ENCODE data around the gene SFXN5. TPM values are rescaled to one million over a fixed set of nuclear protein-coding genes. Genes with fewer than 3 reads are reported as not detected.

Gene SFXN5
- polyA plus RNA-seq, 1 donor (not counting 4 experiments of a cell fraction or from before 2014, with no cell fraction given), result 6.3 TPM

- TF ChIP-seq EZH2 (IDR thresholded peaks at IDR 0.05; ENCODE audit: low read length) (peak; percentile 45), CTCF (optimal IDR thresholded peaks at IDR 0.05 in 1 of 3, IDR thresholded peaks at IDR 0.05 in 1 of 3, conservative IDR thresholded peaks at IDR 0.05 in 1 of 3; ENCODE audit: extremely low read depth in 1 of 3, insufficient read depth in 2 of 3, low read length in 3 of 3) (no peak)
- no peaks in the 10 kb centered on the region for H3K9me1 ChIP-seq (ENCODE audit: control insufficient read depth, extremely low read depth, insufficient read depth, low read length)
- DNase-seq (ENCODE audit: low read depth, low spot score) (no peak), FAIRE-seq (no peak)
- no peak overlapping the region for H2AFZ ChIP-seq (ENCODE audit: control insufficient read depth, low read length)
- no peak overlapping the region for H3K27ac ChIP-seq (ENCODE audit: control insufficient read depth, insufficient read depth, low read length)
- peaks cover 4% of the 10 kb centered on the region for H4K20me1 ChIP-seq (ENCODE audit: control insufficient read depth, extremely low read depth, insufficient read depth, low read length)
- H3K79me2 ChIP-seq (ENCODE audit: control insufficient read depth, insufficient read depth, low read length), result no peaks in the 10 kb centered on the region
- H3K36me3 ChIP-seq (ENCODE audit: control insufficient read depth in 2 of 2, extremely low read depth in 1 of 2, insufficient read depth in 2 of 2, low read length in 2 of 2), result no peaks in the 10 kb centered on the region
- peaks cover 93% of the 10 kb centered on the region for H3K27me3 ChIP-seq (ENCODE audit: control insufficient read depth, extremely low read depth, insufficient read depth, low read length)
- peaks cover 5% of the 10 kb centered on the region for H3K4me1 ChIP-seq (ENCODE audit: control insufficient read depth, extremely low read depth, insufficient read depth, low read length)
- dilution Hi-C loops (cut with MboI; ENCODE audit: extremely low pct_ligation_motif_present, low sequenced_read_pairs), result no loop called here
- H3K4me3 ChIP-seq (ENCODE audit: control insufficient read depth in 2 of 3, extremely low read depth in 1 of 3, insufficient read depth in 2 of 3, low read depth in 1 of 3, low read length in 3 of 3), result no peak overlapping the region
- H3K9ac ChIP-seq (ENCODE audit: control insufficient read depth, extremely low read depth, insufficient read depth, low read length), result no peak overlapping the region
- no peaks in the 10 kb centered on the region for H3K9me3 ChIP-seq (ENCODE audit: control insufficient read depth, low read depth, low read length)
- no peak overlapping the region for H3K4me2 ChIP-seq (ENCODE audit: control insufficient read depth, extremely low read depth, insufficient read depth, low read depth, low read length)
Measured at GRCh38 chr2:72925328-72925943, 146.1 kb downstream of the SFXN5 start.

GRCh38 chr2:72924353-72925240, 146.9 kb downstream of the SFXN5 start:
- peaks cover 7% of the 10 kb centered on the region for H4K20me1 ChIP-seq (ENCODE audit: control insufficient read depth, extremely low read depth, insufficient read depth, low read length)
- FAIRE-seq, result no peak
- H3K4me3 ChIP-seq (ENCODE audit: control insufficient read depth in 2 of 3, extremely low read depth in 1 of 3, insufficient read depth in 2 of 3, low read depth in 1 of 3, low read length in 3 of 3), result no peak overlapping the region
- no peak overlapping the region for H3K27ac ChIP-seq (ENCODE audit: control insufficient read depth, insufficient read depth, low read length)
- TF ChIP-seq EZH2 (IDR thresholded peaks at IDR 0.05; ENCODE audit: low read length), result peak; percentile 66
- no peak for TF ChIP-seq CTCF (optimal IDR thresholded peaks at IDR 0.05 in 1 of 3, IDR thresholded peaks at IDR 0.05 in 1 of 3, conservative IDR thresholded peaks at IDR 0.05 in 1 of 3; ENCODE audit: extremely low read depth in 1 of 3, insufficient read depth in 2 of 3, low read length in 3 of 3)
- H3K9me1 ChIP-seq (ENCODE audit: control insufficient read depth, extremely low read depth, insufficient read depth, low read length), result no peaks in the 10 kb centered on the region
- no peak overlapping the region for H2AFZ ChIP-seq (ENCODE audit: control insufficient read depth, low read length)
- H3K9me3 ChIP-seq (ENCODE audit: control insufficient read depth, low read depth, low read length), result no peaks in the 10 kb centered on the region
- H3K79me2 ChIP-seq (ENCODE audit: control insufficient read depth, insufficient read depth, low read length), result no peaks in the 10 kb centered on the region
- dilution Hi-C loops (cut with MboI; ENCODE audit: extremely low pct_ligation_motif_present, low sequenced_read_pairs), result no loop called here
- peak overlapping the region; percentile 41 for H3K4me2 ChIP-seq (ENCODE audit: control insufficient read depth, extremely low read depth, insufficient read depth, low read depth, low read length)
- peaks cover 10% of the 10 kb centered on the region for H3K4me1 ChIP-seq (ENCODE audit: control insufficient read depth, extremely low read depth, insufficient read depth, low read length)
- H3K36me3 ChIP-seq (ENCODE audit: control insufficient read depth in 2 of 2, extremely low read depth in 1 of 2, insufficient read depth in 2 of 2, low read length in 2 of 2), result no peaks in the 10 kb centered on the region
- peaks cover 100% of the 10 kb centered on the region for H3K27me3 ChIP-seq (ENCODE audit: control insufficient read depth, extremely low read depth, insufficient read depth, low read length)
- DNase-seq (ENCODE audit: low read depth, low spot score), result no peak
- H3K9ac ChIP-seq (ENCODE audit: control insufficient read depth, extremely low read depth, insufficient read depth, low read length), result no peak overlapping the region
